Calu3 (cell line): ENCODE data around the gene CHORDC1. TPM values are rescaled to one million over a fixed set of nuclear protein-coding genes. Genes with fewer than 3 reads are reported as not detected.

Source experiments
- BruUV-seq: library from RNA; stranded (reverse); fragments of 400-500 nt; replicated peaks from 2 replicates; lab custom pipeline; 2021; lab: Mats Ljungman, UMichigan
- CTCF ChIA-PET: fragments of 300-600 bp; sonication (Branson Sonifier 250); formaldehyde crosslinking; loops from one replicate; lab custom pipeline; 2022; ENCODE audit warnings: antibody characterized with exemption; lab: Charles Lee
- DNase-seq: peaks from one replicate; pipeline ENCODE4 v3.0.0; 2022
- H3K27ac Mint-ChIP-seq: one replicate; pipeline ENCODE4 v1.8.0; 2022; ENCODE audit warnings: mixed read lengths; ENCODE audit not compliant: unreplicated experiment
- H3K27me3 Mint-ChIP-seq: one replicate; pipeline ENCODE4 v1.8.0; 2022; ENCODE audit warnings: mixed read lengths; ENCODE audit not compliant: unreplicated experiment
- H3K36me3 Mint-ChIP-seq: one replicate; pipeline ENCODE4 v1.8.0; 2022; ENCODE audit warnings: mild to moderate bottlenecking, moderate library complexity, mixed read lengths; ENCODE audit not compliant: insufficient read depth, unreplicated experiment
- H3K4me1 Mint-ChIP-seq: one replicate; pipeline ENCODE4 v1.8.0; 2022; ENCODE audit warnings: mild to moderate bottlenecking, low read depth, mixed read lengths; ENCODE audit not compliant: unreplicated experiment
- H3K4me3 Mint-ChIP-seq: one replicate; pipeline ENCODE4 v1.8.0; 2022; ENCODE audit warnings: mild to moderate bottlenecking, low read depth, moderate library complexity, mixed read lengths; ENCODE audit not compliant: unreplicated experiment
- H3K9me3 Mint-ChIP-seq: one replicate; pipeline ENCODE4 v1.8.0; 2022; ENCODE audit warnings: low read depth, mixed read lengths; ENCODE audit not compliant: unreplicated experiment
- intact Hi-C: fragments of 100-400 bp; cut with micrococcal nuclease; formaldehyde crosslinking; loops from one replicate; pipeline ENCODE4 v1.10.0; 2022; ENCODE audit not compliant: unreplicated experiment
- total RNA-seq: library from RNA; stranded (reverse); gene quantifications from 2 replicates; pipeline ENCODE4 v1.2.3, GENCODE V29; 2022
- TF ChIP-seq, protein P1 (sequence below): fragments of 200-600 bp; IDR thresholded peaks from one replicate; pipeline ENCODE4 v1.8.0; 2022; ENCODE audit warnings: antibody characterized with exemption; ENCODE audit not compliant: unreplicated experiment

The CHORDC1 gene
- total RNA-seq, 1 experiment from 2014 or later = 78.9 TPM

DNA sequence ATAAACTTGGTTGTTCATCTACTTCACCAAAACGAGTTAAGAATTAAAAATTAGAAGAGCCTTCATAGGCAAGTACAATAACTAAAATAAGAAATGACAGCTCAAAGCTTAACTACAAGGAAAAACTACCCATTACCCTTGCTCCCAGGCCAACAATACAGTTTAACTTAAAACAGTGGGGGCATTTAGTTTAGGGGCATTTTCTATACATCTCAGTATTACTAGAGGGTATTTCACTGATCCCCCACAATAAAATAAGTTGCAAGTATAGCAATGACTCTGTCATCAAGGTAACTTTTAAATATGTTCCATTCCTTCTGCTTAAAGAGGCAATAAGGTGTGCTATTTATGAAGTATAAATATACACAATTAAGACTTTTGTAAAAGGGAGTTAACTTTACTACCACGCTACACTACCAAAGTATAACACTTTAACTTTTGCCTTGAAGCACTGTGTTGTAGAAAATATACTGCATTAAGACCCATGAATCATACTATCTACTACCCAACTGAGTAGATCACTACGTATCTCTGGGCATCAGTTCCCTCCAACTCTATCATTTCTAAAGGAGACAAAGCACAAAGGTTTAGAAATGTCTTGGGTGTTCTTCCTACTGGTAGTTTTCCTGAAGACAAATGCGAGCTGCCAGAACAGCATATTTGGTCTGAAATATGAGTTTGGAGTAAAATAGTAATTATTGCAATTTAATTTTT is 29.8 kb downstream of the CHORDC1 start:
- H3K36me3 Mint-ChIP-seq = peaks cover 5% of the 10 kb centered on the region
- BruUV-seq = no TSS peak
- DNase-seq = no peak
- CTCF ChIA-PET = no interaction called here
- H3K4me1 Mint-ChIP-seq = no peaks in the 10 kb centered on the region
- H3K27ac Mint-ChIP-seq = no peak overlapping the region
- H3K27me3 Mint-ChIP-seq = no peaks in the 10 kb centered on the region
- TF ChIP-seq, protein P1, sequence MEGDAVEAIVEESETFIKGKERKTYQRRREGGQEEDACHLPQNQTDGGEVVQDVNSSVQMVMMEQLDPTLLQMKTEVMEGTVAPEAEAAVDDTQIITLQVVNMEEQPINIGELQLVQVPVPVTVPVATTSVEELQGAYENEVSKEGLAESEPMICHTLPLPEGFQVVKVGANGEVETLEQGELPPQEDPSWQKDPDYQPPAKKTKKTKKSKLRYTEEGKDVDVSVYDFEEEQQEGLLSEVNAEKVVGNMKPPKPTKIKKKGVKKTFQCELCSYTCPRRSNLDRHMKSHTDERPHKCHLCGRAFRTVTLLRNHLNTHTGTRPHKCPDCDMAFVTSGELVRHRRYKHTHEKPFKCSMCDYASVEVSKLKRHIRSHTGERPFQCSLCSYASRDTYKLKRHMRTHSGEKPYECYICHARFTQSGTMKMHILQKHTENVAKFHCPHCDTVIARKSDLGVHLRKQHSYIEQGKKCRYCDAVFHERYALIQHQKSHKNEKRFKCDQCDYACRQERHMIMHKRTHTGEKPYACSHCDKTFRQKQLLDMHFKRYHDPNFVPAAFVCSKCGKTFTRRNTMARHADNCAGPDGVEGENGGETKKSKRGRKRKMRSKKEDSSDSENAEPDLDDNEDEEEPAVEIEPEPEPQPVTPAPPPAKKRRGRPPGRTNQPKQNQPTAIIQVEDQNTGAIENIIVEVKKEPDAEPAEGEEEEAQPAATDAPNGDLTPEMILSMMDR = no peak
- intact Hi-C loops = no loop called here
- H3K9me3 Mint-ChIP-seq = no peaks in the 10 kb centered on the region
- H3K4me3 Mint-ChIP-seq = no peak overlapping the region

DNA sequence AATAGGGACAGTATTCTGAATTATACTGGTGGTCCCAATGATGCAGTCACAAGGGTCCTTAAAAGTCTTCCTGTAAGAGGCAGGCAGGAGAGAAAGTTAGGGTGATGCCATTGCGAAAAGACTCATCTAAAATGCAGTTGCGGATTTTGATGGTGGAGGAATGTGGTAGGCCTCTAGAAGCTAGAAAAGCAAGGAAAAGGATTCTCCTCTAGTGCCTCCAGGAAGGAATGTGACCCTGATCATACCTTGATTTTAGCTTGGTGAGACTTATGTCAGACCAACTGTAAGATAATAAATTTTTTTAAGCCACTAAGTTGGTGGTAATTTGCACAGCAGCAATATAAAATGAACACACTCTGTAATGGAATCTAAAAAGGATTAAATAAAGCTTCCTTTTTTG is 33.8 kb downstream of the CHORDC1 start:
- intact Hi-C loops = no loop called here
- DNase-seq = no peak
- peaks cover 5% of the 10 kb centered on the region for H3K36me3 Mint-ChIP-seq
- CTCF ChIA-PET = no interaction called here
- TF ChIP-seq, protein P1 = no peak
- no TSS peak for BruUV-seq
- H3K27ac Mint-ChIP-seq = no peak overlapping the region
- no peaks in the 10 kb centered on the region for H3K4me1 Mint-ChIP-seq
- no peak overlapping the region for H3K4me3 Mint-ChIP-seq
- H3K27me3 Mint-ChIP-seq = no peaks in the 10 kb centered on the region
- H3K9me3 Mint-ChIP-seq = no peaks in the 10 kb centered on the region

DNA sequence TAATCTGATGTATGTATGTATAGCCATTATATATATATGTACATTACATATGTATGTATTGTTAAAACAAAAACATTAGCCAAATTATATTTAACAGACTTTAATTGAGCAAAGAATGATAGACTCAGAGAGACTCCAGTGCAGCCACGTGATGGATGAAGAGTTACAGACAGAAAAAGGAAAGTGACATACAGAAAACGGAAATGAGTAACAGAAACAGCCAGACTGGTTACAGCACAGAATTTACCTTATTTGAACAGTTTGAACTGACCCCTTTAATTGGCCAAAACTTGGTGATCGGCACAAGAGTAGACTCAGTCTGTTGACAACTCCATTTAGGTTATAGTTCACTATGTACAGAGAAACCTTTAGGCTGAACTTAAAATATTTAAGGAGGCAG is 35.0 kb downstream of the CHORDC1 start:
- CTCF ChIA-PET = no interaction called here
- no TSS peak for BruUV-seq
- Mint-ChIP-seq H3K4me3 (no peak overlapping the region), H3K9me3 (no peaks in the 10 kb centered on the region), H3K27me3 (no peaks in the 10 kb centered on the region), H3K4me1 (no peaks in the 10 kb centered on the region), H3K36me3 (peaks cover 5% of the 10 kb centered on the region), H3K27ac (no peak overlapping the region)
- no peak for DNase-seq
- intact Hi-C loops = no loop called here
- TF ChIP-seq, protein P1 = no peak

DNA sequence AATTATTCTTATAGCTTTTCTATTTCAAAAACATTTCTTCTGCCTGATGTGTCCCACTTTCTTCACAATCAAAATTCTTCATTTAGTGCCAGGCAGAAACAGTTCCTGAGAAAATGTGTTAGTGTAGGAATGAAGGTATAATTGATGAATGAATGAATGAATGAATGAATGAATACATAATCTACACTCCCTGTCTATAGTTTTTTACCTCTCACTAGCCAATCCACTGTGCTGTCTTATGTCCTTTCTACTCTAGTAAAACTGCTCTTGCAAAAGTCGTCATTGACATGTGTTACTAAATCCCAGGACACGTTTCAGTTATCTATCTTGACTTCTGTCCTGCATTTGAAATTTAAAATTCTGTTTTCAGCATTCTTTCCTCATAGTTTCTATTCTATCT is 42.9 kb downstream of the CHORDC1 start:
- Mint-ChIP-seq H3K4me1 (no peaks in the 10 kb centered on the region), H3K27ac (no peak overlapping the region), H3K27me3 (no peaks in the 10 kb centered on the region), H3K4me3 (no peak overlapping the region), H3K36me3 (no peaks in the 10 kb centered on the region), H3K9me3 (no peaks in the 10 kb centered on the region)
- TF ChIP-seq, protein P1 = no peak
- DNase-seq = no peak
- intact Hi-C loops = no loop called here
- no TSS peak for BruUV-seq
- CTCF ChIA-PET = no interaction called here
